Activated CD4-positive, alpha-beta T cell treated with anti-CD3 and anti-CD28 coated beads, Interleukin-2, amount 50 U/mL, for 16 hours (primary cell): ENCODE results near the gene ADGRG3.
"Not testable (repeated sequence)": the region's sequence is repeated elsewhere in the genome, so short reads cannot be mapped to it uniquely, and the experiment has no call there.

Experiments used
- DNase-seq: peaks from one replicate; pipeline ENCODE4 v3.0.0-alpha.2; 2020

Gene ADGRG3

GRCh38 chr16:57697896-57698537 is 29.9 kb downstream of the ADGRG3 start:
- no peak for DNase-seq

- DNase-seq = no peak
These were observed 30.8 kb downstream of the ADGRG3 start for GRCh38 chr16:57698812-57699405.

GRCh38 chr16:57699481-57699880 is 31.4 kb downstream of the ADGRG3 start:
- DNase-seq = no peak

- no peak for DNase-seq
These were observed 31.8 kb downstream of the ADGRG3 start for GRCh38 chr16:57699899-57700298.

- DNase-seq = no peak
These were observed 32.9 kb downstream of the ADGRG3 start for GRCh38 chr16:57700781-57701551.

GRCh38 chr16:57701759-57702371 is 33.8 kb downstream of the ADGRG3 start:
- no peak for DNase-seq

- no peak for DNase-seq
These were observed 35.4 kb downstream of the ADGRG3 start for GRCh38 chr16:57703416-57704010.

- no peak for DNase-seq
These were observed 36.2 kb downstream of the ADGRG3 start for GRCh38 chr16:57704011-57704904.

- no peak for DNase-seq
These were observed 37.1 kb downstream of the ADGRG3 start for GRCh38 chr16:57704905-57705852.

GRCh38 chr16:57706717-57707116 is 38.6 kb downstream of the ADGRG3 start:
- DNase-seq = no peak

- no peak for DNase-seq
These were observed 39.2 kb downstream of the ADGRG3 start for GRCh38 chr16:57707331-57707730.

GRCh38 chr16:57708168-57708567 is 40.1 kb downstream of the ADGRG3 start:
- DNase-seq = no peak

- DNase-seq = no peak
These were observed 41.6 kb downstream of the ADGRG3 start for GRCh38 chr16:57709663-57710062.

- DNase-seq = no peak
These were observed 43.2 kb downstream of the ADGRG3 start for GRCh38 chr16:57711346-57711745.

GRCh38 chr16:57711993-57712392 is 43.9 kb downstream of the ADGRG3 start:
- DNase-seq = no peak

GRCh38 chr16:57712569-57712968 is 44.5 kb downstream of the ADGRG3 start:
- not testable (repeated sequence) for DNase-seq

GRCh38 chr16:57713596-57713995 is 45.5 kb downstream of the ADGRG3 start:
- no peak for DNase-seq

GRCh38 chr16:57714047-57714446 is 45.9 kb downstream of the ADGRG3 start:
- no peak for DNase-seq

- peak; percentile 50 for DNase-seq
These were observed 52.1 kb downstream of the ADGRG3 start for GRCh38 chr16:57720142-57720575.

GRCh38 chr16:57721356-57722209 is 53.5 kb downstream of the ADGRG3 start:
- DNase-seq = no peak
